ENCODE measurements around the gene CTDP1.

The CTDP1 gene

GRCh38 chr18:79697976-79698375, 18.4 kb downstream of the CTDP1 start:
- ATAC-seq (no peak), DNase-seq (ENCODE audit: low spot score in 2 of 2) (no peak)
- Mint-ChIP-seq H3K9me3 (no peaks in the 10 kb centered on the region), H3K4me1 (peaks cover 11% of the 10 kb centered on the region), H3K36me3 (peaks cover 86% of the 10 kb centered on the region), H3K27ac (peak overlapping the region; percentile 26), H3K4me3 (no peak overlapping the region)

GRCh38 chr18:79698668-79699335, 19.2 kb downstream of the CTDP1 start:
- H3K36me3 Mint-ChIP-seq = peaks cover 88% of the 10 kb centered on the region
- DNase-seq (ENCODE audit: low spot score in 2 of 2) = no peak
- no peak for ATAC-seq
- no peak overlapping the region for H3K27ac Mint-ChIP-seq
- H3K4me3 Mint-ChIP-seq = no peak overlapping the region
- H3K9me3 Mint-ChIP-seq = no peaks in the 10 kb centered on the region
- peaks cover 9% of the 10 kb centered on the region for H3K4me1 Mint-ChIP-seq

GRCh38 chr18:79699653-79700052, 20.1 kb downstream of the CTDP1 start:
- Mint-ChIP-seq H3K9me3 (no peaks in the 10 kb centered on the region), H3K4me1 (peaks cover 9% of the 10 kb centered on the region), H3K4me3 (no peak overlapping the region), H3K36me3 (peaks cover 88% of the 10 kb centered on the region), H3K27ac (no peak overlapping the region)
- peak; percentile 66 for ATAC-seq
- DNase-seq (ENCODE audit: low spot score in 2 of 2) = no peak

GRCh38 chr18:79702906-79703305, 23.3 kb downstream of the CTDP1 start:
- no peak overlapping the region for H3K4me3 Mint-ChIP-seq
- no peak overlapping the region for H3K27ac Mint-ChIP-seq
- DNase-seq (ENCODE audit: low spot score in 2 of 2) = no peak
- H3K9me3 Mint-ChIP-seq = no peaks in the 10 kb centered on the region
- peaks cover 88% of the 10 kb centered on the region for H3K36me3 Mint-ChIP-seq
- ATAC-seq = no peak
- peaks cover 15% of the 10 kb centered on the region for H3K4me1 Mint-ChIP-seq

GRCh38 chr18:79704631-79705030, 25.0 kb downstream of the CTDP1 start:
- H3K27ac Mint-ChIP-seq = no peak overlapping the region
- ATAC-seq (no peak), DNase-seq (ENCODE audit: low spot score in 2 of 2) (no peak)
- peaks cover 88% of the 10 kb centered on the region for H3K36me3 Mint-ChIP-seq
- no peak overlapping the region for H3K4me3 Mint-ChIP-seq
- peaks cover 18% of the 10 kb centered on the region for H3K4me1 Mint-ChIP-seq
- no peaks in the 10 kb centered on the region for H3K9me3 Mint-ChIP-seq

- Mint-ChIP-seq H3K9me3 (no peaks in the 10 kb centered on the region), H3K4me3 (no peak overlapping the region), H3K36me3 (peaks cover 88% of the 10 kb centered on the region), H3K4me1 (peaks cover 18% of the 10 kb centered on the region), H3K27ac (no peak overlapping the region)
- ATAC-seq = no peak
- no peak for DNase-seq (ENCODE audit: low spot score in 2 of 2)
Observed at GRCh38 chr18:79705272-79705671, 25.7 kb downstream of the CTDP1 start.

GRCh38 chr18:79706006-79706405, 26.4 kb downstream of the CTDP1 start:
- ATAC-seq = no peak
- Mint-ChIP-seq H3K4me3 (no peak overlapping the region), H3K27ac (no peak overlapping the region)

GRCh38 chr18:79706658-79707057, 27.1 kb downstream of the CTDP1 start:
- H3K4me3 Mint-ChIP-seq = no peak overlapping the region
- peak overlapping the region; percentile 3 for H3K27ac Mint-ChIP-seq

More at GRCh38 chr18:79706006-79706405, 26.4 kb downstream of the CTDP1 start:
- no peaks in the 10 kb centered on the region for H3K9me3 Mint-ChIP-seq
- H3K36me3 Mint-ChIP-seq = peaks cover 88% of the 10 kb centered on the region
- H3K4me1 Mint-ChIP-seq = peaks cover 18% of the 10 kb centered on the region
- DNase-seq (ENCODE audit: low spot score in 2 of 2) = no peak

GRCh38 chr18:79707239-79707638, 27.6 kb downstream of the CTDP1 start:
- H3K9me3 Mint-ChIP-seq = no peaks in the 10 kb centered on the region
- H3K27ac Mint-ChIP-seq = peak overlapping the region; percentile 3
- peaks cover 14% of the 10 kb centered on the region for H3K4me1 Mint-ChIP-seq
- H3K4me3 Mint-ChIP-seq = no peak overlapping the region
- peaks cover 90% of the 10 kb centered on the region for H3K36me3 Mint-ChIP-seq
- DNase-seq (ENCODE audit: low spot score in 2 of 2) (no peak), ATAC-seq (no peak)

More at GRCh38 chr18:79706658-79707057, 27.1 kb downstream of the CTDP1 start:
- Mint-ChIP-seq H3K9me3 (no peaks in the 10 kb centered on the region), H3K36me3 (peaks cover 88% of the 10 kb centered on the region), H3K4me1 (peaks cover 15% of the 10 kb centered on the region)
- ATAC-seq = no peak
- no peak for DNase-seq (ENCODE audit: low spot score in 2 of 2)

- Mint-ChIP-seq H3K27ac (peak overlapping the region; percentile 41), H3K4me3 (no peak overlapping the region), H3K36me3 (peaks cover 95% of the 10 kb centered on the region), H3K4me1 (peaks cover 14% of the 10 kb centered on the region), H3K9me3 (no peaks in the 10 kb centered on the region)
- DNase-seq (ENCODE audit: low spot score in 2 of 2) (no peak), ATAC-seq (peak; percentile 53)
Observed at GRCh38 chr18:79707671-79708070, 28.1 kb downstream of the CTDP1 start.

GRCh38 chr18:79708412-79708811, 28.8 kb downstream of the CTDP1 start:
- Mint-ChIP-seq H3K4me1 (peaks cover 14% of the 10 kb centered on the region), H3K4me3 (no peak overlapping the region), H3K27ac (peak overlapping the region; percentile 41), H3K36me3 (peaks cover 100% of the 10 kb centered on the region), H3K9me3 (no peaks in the 10 kb centered on the region)
- DNase-seq (ENCODE audit: low spot score in 2 of 2) (peak in 1 of 2 donors; percentile 54), ATAC-seq (peak; percentile 72)

GRCh38 chr18:79712206-79712857, 32.7 kb downstream of the CTDP1 start:
- Mint-ChIP-seq H3K27ac (peak overlapping the region; percentile 60), H3K4me1 (peaks cover 12% of the 10 kb centered on the region), H3K4me3 (no peak overlapping the region), H3K36me3 (peaks cover 96% of the 10 kb centered on the region), H3K9me3 (no peaks in the 10 kb centered on the region)
- DNase-seq (ENCODE audit: low spot score in 2 of 2) (no peak), ATAC-seq (no peak)

GRCh38 chr18:79713341-79713740, 33.7 kb downstream of the CTDP1 start:
- DNase-seq (ENCODE audit: low spot score in 2 of 2) = no peak
- no peak overlapping the region for H3K4me3 Mint-ChIP-seq
- H3K36me3 Mint-ChIP-seq = peaks cover 90% of the 10 kb centered on the region

GRCh38 chr18:79714531-79715240, 35.1 kb downstream of the CTDP1 start:
- no peak overlapping the region for H3K4me3 Mint-ChIP-seq
- peaks cover 90% of the 10 kb centered on the region for H3K36me3 Mint-ChIP-seq
- DNase-seq (ENCODE audit: low spot score in 2 of 2) (no peak), ATAC-seq (no peak)
- H3K4me1 Mint-ChIP-seq = no peaks in the 10 kb centered on the region
- H3K27ac Mint-ChIP-seq = no peak overlapping the region
- no peaks in the 10 kb centered on the region for H3K9me3 Mint-ChIP-seq

More at GRCh38 chr18:79713341-79713740, 33.7 kb downstream of the CTDP1 start:
- Mint-ChIP-seq H3K9me3 (no peaks in the 10 kb centered on the region), H3K4me1 (peaks cover 2% of the 10 kb centered on the region), H3K27ac (no peak overlapping the region)
- no peak for ATAC-seq

- no peaks in the 10 kb centered on the region for H3K9me3 Mint-ChIP-seq
- peaks cover 90% of the 10 kb centered on the region for H3K36me3 Mint-ChIP-seq
- DNase-seq (ENCODE audit: low spot score in 2 of 2) (no peak), ATAC-seq (no peak)
- no peak overlapping the region for H3K4me3 Mint-ChIP-seq
- H3K27ac Mint-ChIP-seq = no peak overlapping the region
- H3K4me1 Mint-ChIP-seq = no peaks in the 10 kb centered on the region
Observed at GRCh38 chr18:79715280-79715679, 35.7 kb downstream of the CTDP1 start.

Data from stimulated activated effector memory CD8-positive, alpha-beta T cell treated with anti-CD3 and anti-CD28 coated beads, Interleukin-12 subunit alpha, Interleukin-12 subunit beta, amount 100 ng/mL, for 72 hours (primary cell).